NCI-H82 treated with DMSO at 0.1 percent for 48 hours (cell line): Measurements from ENCODE around the gene PTK6.

Source experiments
- DNase-seq: peaks from one replicate; lab custom pipeline; 2025; ENCODE audit not compliant: unreplicated experiment; lab: John Stamatoyannopoulos, UW

PTK6 gene

DNA sequence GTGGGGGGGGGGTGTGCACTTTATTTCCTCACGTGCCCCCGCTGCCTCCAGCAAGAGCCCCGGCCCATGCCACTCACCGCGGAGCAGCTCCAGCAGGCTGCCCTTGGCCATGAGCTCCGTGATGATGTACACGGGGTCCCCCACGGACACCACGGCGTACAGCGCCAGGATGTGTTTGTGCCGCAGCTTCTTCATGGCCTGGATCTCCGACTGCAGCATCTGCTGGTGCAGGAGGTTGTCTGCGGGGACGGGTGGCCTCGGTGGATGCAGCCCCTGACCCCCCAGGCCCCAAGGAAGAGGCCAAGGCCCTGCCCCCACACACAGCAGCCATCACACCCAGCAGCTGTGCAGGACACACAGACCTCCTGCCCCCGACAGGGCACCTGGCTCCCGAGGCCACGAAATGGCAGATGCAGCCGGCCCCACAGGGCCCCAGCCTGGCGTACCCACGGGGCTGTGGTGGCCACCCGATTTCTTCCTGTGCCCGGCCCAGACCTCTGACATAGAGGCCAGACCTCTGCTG is 4.7 kb downstream of the PTK6 start:
- no peak for DNase-seq

GRCh38 chr20:63531686-63532448 is 5.3 kb downstream of the PTK6 start:
- no peak for DNase-seq

DNA sequence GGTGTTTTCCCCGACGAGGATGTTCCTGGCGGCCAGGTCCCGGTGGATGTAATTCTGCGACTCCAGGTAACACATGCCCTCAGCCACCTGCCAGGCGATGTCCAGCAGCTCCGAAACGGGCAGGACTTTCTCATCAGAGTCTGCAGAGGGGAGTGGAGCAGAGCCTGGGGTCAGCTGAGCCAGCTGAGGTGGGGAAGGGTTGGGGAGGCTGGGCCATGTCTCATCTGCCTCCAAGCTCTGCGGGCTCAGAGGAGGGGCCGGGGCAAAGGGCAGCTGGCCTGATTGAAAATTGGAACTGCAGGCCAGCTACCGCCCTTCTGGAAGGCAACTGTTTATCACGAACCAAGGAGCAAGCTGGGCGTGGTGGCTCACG is 6.4 kb downstream of the PTK6 start:
- no peak for DNase-seq

DNA sequence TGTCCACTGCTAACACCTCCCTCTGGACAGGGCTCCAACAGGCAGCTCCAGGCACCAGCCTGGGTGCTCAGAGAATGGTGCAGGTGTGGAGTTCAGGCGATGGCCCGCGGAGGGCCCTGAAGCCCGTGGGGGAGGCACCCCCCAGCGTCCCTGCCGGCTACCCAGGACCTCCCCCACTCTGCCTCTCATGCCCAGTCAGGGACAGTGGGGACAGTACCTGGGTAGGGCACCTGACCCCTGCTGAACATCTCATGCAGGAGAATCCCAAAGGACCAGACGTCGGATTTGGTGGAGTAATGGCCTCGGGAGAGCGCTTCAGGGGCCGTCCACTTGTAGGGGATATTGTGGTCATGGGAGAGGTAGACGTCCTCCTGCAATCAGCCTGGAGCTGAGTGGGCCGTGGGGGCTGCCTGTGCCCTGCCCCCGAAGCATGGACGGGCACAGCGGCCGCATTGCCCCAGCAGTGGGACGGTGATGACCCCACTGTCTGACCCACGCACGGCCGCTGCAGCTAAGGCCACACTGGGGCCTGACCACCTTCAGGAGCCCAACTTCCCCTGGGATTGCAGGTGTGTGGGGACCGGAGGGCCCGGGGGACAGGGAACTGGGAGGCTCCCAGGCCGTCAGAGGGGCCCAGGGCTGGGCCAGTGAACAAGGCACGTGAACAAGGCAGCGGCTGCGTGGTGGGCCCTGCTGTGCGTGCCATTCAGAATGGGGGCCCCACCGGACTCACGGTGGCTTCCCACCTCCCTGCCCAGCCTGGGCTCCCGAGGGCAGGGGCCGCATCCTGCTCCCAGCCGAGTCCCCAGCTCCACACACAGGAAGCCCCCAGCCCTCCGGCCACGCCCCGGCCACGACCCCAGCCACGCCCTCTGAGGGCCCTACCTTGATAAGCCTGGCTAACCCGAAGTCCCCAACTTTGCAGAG is 7.1 kb downstream of the PTK6 start:
- no peak for DNase-seq

DNA sequence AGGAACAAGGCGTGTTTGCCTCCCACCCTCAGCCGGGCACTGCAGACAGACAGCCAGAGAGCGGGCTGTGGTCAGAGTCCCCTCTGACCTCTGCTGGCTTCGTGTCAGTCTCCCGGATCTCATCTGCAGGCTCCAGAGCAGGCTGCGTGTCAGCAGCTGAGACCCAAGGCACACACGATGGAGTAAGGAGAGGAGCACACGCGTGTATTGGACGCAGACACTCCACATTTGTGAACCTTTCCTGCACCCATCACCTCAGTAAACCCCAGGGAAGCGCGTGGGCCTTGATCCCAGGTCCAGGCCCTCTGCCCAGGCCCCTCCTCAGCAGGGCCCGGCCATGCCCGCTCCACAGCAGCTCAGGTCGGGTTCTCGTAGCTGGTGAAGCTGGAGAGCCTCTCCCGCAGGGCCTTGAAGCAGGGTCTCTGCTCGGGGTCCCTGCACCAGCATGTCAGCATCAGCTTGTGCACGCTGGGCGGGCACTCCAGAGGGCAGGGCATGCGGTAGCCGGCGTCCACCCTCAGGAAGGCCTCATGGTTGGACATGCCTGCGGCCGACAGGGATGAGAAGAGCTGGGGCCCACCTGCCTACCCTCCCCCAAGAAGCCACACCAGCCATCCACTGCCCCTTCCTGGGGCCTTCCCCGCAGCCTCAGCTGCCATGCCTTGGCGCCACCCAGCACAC is 7.9 kb downstream of the PTK6 start:
- no peak for DNase-seq

- DNase-seq: no peak
Observed at GRCh38 chr20:63527184-63527583, 10.0 kb downstream of the PTK6 start.

DNA sequence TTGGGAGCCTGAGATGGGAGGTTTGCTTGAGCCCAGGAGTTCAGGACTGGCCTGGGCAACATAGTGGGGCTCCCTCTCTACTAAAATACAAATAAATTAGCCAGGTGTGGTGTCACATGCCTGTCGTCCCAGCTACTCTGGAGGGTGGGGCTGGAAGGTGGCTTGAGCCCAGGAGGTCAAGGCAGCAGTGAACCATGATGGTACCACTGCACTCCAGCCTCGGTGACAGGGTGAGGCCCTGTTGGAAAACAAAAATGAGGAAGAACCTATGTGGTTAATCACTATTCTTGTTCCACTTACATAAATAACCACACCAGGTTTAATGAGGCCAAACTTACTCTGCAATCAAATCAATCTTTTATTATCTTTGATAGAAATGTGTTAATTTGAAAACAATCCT is 11.2 kb downstream of the PTK6 start:
- no peak for DNase-seq

DNA sequence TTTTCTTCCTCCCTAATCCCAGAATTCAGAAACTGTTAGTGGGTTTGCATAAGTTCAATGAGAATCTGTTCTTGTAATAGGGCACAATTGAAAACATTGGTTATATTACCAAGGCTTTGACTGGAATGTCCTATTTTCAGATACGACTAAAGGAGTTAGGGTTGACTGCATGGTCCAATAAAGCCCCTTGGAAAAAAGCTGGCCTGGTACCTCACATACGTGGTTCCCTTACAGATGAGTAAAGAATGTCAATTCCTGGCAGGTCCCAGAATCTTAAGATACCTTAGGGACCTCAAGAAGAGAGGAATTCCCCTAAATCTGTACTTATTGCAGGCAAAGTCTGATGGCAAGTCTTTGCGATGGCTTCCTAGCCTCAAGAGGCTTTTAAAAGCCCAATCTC is 12.0 kb downstream of the PTK6 start:
- no peak for DNase-seq

- no peak for DNase-seq
Observed at GRCh38 chr20:63522981-63523611, 14.1 kb downstream of the PTK6 start.

GRCh38 chr20:63522091-63522868 is 14.9 kb downstream of the PTK6 start:
- DNase-seq: no peak

GRCh38 chr20:63521602-63522001 is 15.6 kb downstream of the PTK6 start:
- DNase-seq: no peak

GRCh38 chr20:63520934-63521601 is 16.1 kb downstream of the PTK6 start:
- DNase-seq: no peak

GRCh38 chr20:63520504-63520933 is 16.7 kb downstream of the PTK6 start, which contains the start of gene PPDPF:
PPDPF (plus strand) TSS chr20:63520765; CDS start chr20:63521309, 544 bp downstream.
- DNase-seq: peak; percentile 23

GRCh38 chr20:63519668-63520503 is 17.3 kb downstream of the PTK6 start:
- no peak for DNase-seq

DNA sequence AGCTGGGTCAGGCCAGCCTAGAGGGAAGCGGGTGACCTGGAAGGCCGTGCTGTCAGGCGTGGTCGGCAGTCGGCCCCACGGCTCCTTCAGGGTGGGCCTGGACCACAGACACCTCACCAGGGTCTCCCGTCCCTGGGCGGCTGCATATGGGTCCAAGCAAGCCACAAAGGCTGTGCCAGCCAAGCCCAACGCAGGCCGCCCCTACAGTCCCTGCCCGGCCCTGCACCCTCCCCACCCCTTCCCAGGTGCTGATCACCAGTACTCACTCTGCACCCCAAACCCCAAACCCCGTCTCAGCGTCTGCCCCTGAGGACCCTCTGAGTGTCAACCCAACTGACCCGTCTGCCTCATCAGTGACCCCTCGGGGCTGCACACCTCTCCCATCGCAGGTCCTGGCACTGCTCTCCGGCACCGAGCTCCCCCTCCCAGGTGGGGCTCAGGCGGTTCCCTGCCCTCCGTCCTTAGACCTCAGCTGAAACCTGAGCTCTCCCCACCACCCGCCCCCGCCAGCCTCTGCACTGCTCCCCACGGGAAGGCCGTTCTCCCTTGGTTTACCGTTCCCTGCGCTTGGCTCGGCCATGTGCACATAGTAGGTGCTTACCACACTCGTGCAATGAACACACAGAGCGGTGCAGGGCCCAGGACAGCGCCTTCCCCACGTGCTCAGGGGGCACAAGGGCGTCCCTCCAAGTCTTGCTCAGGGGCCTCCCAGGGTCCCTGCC is 18.1 kb downstream of the PTK6 start:
- DNase-seq: no peak

- no peak for DNase-seq
Observed at GRCh38 chr20:63518351-63518861, 18.8 kb downstream of the PTK6 start.

DNA sequence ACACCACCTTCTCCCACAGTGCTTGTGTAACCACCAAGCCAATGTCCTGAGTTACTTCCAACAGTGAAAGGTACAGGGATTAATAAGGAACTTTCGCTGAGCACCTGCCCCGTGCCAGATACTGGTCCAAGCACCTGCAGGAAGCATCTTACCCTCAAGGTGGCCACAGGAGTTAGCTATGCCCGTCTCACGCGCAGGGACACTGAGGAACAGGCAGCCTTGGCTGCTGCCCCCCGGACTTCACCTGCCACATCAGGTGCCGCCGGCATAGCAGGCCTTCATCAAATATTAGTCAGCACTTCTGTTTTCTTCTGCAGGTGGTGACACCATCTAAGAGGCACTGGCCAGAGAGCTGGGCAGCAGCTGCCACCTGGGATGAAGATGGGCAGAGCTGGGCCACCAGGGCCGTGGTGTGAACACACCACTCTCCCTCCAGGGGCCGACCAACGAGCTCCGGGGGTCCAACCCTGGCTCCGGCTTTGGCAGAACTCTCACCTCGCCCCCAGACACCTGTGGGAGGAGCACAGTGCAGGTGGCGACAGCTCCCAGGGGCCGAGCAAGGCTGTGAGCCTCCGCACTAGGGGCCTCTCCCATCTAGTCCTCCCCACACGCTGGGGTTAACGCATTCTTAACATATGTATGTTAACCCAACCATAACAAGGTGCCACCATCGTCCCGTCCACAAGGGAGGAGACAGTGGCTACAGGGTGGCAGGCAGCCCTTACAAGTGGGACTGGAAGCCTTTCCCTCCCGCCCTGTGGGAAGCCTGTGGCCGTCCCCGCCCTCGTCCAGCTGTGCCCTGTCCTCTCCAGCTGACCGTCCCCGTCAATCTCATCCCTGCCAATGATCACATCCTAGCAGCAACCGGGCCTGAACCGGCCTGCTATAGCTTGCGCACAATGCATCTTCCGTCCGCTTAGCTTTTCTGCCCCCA is 19.5 kb downstream of the PTK6 start:
- DNase-seq: no peak
